IMR-90 (cell line): Measurements from ENCODE around the gene ANKS3.

ENCODE experiments used
- BHLHE40 ChIP-seq: fragments of 150-350 bp; IDR thresholded peaks from 2 replicates; pipeline ENCODE4 v1.6.1; 2016; ENCODE audit warnings: mild to moderate bottlenecking, low read depth, low read length
- CEBPB ChIP-seq: IDR thresholded peaks from 2 replicates; pipeline ENCODE4 v1.6.1; 2012; ENCODE audit warnings: low read depth, low read length, improper control_type of control experiment
- FOS ChIP-seq: fragments of 150-350 bp; IDR thresholded peaks from 2 replicates; pipeline ENCODE4 v1.6.1; 2016; ENCODE audit warnings: low read depth, low read length
- MAZ ChIP-seq: IDR thresholded peaks from 2 replicates; pipeline ENCODE4 v1.6.1; 2012; ENCODE audit warnings: low read depth, mild to moderate bottlenecking, low read length, improper control_type of control experiment, moderate library complexity, borderline replicate concordance
- MXI1 ChIP-seq: IDR thresholded peaks from 2 replicates; pipeline ENCODE4 v1.6.1; 2012; ENCODE audit warnings: low read depth, mild to moderate bottlenecking, low read length, moderate library complexity, borderline replicate concordance
- POLR2A ChIP-seq: IDR thresholded peaks from 2 replicates; pipeline ENCODE4 v1.6.1; 2012; ENCODE audit warnings: mild to moderate bottlenecking, low read depth, low read length
- RAD21 ChIP-seq: IDR thresholded peaks from 2 replicates; pipeline ENCODE4 v1.6.1; 2012; ENCODE audit warnings: low read length, improper control_type of control experiment
- TF ChIP-seq, protein P1 (sequence below): conservative IDR thresholded peaks from 2 replicates; pipeline ENCODE4 v1.5.1; 2012; ENCODE audit warnings: mild to moderate bottlenecking, low read depth, low read length, improper control_type of control experiment
- TF ChIP-seq, protein P2 (sequence below): fragments of 150-350 bp; IDR thresholded peaks from 2 replicates; pipeline ENCODE4 v1.6.1; 2017; ENCODE audit warnings: mild to moderate bottlenecking, antibody characterized with exemption, low read length, low read depth

DNA sequence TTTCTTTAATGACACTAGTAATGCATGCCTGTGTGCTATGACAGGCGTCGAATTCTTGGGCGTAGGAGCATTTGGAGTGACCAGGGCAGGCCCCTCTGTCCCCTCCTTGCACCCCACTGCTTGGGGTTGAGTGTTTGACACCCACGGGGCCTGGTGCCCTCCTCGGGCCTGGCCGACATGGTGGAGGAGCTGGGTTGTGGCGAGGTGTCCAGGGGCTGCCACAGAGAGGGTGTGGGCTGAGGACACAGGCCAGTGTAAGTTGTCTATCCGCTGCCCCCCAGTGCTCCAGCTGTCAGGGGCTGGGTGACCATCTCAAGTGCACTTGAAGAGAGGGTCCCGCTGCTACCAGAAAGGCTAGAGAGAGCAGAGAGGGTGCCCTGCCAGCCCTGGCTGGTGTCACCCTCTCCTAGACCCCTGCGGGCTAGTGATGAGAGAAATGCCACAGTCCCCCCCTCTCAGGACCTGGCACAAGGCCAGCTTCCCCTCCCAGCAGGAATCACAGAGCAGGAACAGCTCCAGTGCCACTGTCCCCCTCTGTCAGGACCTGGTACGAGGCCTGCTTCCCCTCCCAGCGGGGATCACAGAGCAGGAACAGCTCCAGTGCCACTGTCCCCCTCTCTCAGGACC lies 79.0 kb downstream of the ANKS3 start:
- TF ChIP-seq, protein P1, sequence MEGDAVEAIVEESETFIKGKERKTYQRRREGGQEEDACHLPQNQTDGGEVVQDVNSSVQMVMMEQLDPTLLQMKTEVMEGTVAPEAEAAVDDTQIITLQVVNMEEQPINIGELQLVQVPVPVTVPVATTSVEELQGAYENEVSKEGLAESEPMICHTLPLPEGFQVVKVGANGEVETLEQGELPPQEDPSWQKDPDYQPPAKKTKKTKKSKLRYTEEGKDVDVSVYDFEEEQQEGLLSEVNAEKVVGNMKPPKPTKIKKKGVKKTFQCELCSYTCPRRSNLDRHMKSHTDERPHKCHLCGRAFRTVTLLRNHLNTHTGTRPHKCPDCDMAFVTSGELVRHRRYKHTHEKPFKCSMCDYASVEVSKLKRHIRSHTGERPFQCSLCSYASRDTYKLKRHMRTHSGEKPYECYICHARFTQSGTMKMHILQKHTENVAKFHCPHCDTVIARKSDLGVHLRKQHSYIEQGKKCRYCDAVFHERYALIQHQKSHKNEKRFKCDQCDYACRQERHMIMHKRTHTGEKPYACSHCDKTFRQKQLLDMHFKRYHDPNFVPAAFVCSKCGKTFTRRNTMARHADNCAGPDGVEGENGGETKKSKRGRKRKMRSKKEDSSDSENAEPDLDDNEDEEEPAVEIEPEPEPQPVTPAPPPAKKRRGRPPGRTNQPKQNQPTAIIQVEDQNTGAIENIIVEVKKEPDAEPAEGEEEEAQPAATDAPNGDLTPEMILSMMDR: no peak
- no peak for TF ChIP-seq BHLHE40
- no peak for TF ChIP-seq RAD21
- no peak for TF ChIP-seq POLR2A
- TF ChIP-seq, protein P2, sequence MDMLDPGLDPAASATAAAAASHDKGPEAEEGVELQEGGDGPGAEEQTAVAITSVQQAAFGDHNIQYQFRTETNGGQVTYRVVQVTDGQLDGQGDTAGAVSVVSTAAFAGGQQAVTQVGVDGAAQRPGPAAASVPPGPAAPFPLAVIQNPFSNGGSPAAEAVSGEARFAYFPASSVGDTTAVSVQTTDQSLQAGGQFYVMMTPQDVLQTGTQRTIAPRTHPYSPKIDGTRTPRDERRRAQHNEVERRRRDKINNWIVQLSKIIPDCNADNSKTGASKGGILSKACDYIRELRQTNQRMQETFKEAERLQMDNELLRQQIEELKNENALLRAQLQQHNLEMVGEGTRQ: no peak
- TF ChIP-seq MXI1: no peak
- TF ChIP-seq FOS: no peak
- no peak for TF ChIP-seq CEBPB
- no peak for TF ChIP-seq MAZ
